ENCODE measurements around the gene CEP128.

Gene CEP128

GRCh38 chr14:80659783-80660182 lies 281.8 kb downstream of the CEP128 start:
- no peak for DNase-seq

GRCh38 chr14:80658733-80659132 lies 282.8 kb downstream of the CEP128 start:
- DNase-seq = no peak

- DNase-seq = no peak
Observed at GRCh38 chr14:80658155-80658554, 283.4 kb downstream of the CEP128 start.

DNA sequence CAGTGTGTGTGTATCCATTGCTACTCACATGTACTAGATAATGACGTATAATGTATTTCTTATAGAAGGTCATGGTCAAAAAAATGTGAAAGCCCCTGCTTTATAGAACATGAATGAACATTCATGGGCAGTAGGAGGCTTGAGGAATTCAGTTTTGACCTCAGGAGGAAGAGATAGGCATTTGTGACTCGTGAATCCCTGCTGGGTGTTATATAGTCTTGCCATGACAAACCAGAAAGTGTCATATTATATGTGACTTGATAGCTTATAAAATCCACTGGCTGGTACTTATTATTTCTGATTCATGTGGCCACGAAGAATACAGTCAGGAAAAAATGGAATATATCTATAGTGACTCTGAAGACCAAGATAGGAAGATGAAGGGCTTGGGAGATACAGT lies 287.6 kb downstream of the CEP128 start:
- DNase-seq = no peak

DNA sequence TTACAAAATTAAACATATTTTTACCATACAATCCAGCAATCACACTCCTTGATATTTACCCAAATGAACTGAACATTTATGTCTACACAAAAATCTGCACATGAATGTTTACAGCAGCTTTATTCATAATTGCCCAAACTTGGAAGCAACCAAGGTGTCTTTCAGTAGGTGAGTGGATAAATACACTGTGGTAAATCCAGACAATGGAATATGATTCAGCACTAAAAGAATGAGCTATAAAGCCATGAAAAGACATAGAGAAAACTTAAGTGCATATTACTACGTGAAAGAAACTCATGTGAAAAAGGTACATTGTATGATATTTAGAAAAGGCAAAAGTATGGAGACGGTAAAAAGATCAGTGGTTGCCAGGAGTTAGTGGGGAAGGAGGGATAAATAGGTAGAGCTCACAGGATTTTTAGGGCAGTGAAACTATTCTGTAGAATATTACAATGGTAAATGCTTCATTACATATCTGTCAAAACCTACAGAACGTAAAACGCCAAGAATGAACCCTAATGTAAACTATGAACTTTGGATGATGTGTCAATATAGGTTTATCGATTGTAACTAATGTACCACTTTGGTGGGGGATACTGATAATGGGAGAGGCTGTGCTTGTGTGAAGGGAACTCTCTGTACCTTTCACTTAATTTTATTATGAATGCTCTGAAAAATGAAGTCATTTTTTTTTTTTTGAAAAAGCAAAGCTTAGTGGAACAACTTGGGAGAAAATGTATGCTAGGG lies 295.7 kb downstream of the CEP128 start:
- DNase-seq = no peak

- DNase-seq = no peak
Observed at GRCh38 chr14:80644826-80645225, 296.7 kb downstream of the CEP128 start.

DNA sequence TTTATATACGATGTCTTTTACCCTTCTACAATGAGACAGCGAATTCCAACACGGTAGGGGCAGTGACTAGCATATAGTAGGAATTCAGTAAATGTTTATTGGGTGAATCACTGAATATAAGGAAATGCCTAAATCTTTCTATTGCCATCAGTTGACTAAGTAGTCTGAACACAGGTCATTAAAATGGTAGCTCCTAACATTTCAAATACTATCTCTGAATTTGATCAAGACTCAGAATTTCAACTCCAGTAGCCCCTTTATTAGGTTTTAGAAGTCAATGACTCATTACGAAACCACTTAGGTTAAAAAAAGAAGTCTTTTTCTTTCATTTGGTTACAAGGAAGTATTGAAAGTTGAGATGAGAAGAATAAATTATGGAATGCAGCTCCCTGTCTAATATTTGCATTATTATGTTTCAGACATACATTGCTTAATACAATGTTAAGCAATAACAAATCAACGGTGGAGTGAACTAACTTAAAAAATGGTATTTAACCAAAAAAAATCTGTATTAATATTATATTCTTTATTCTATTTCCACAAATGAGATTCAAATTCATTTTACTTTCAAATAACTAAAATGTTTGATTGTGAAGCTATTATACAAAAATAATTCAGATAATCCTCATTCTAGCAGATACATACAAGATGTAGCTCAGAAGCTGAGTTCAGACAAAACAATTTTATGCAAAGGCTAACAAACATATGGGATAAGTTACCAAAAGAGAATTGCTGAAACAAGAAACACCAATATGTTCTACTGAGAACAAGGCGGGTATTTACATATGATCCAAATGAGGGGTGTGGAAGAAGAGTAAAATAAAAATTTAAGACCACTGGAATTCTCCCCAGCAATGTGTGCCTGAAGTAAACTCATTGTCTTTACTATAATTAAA lies 302.7 kb downstream of the CEP128 start:
- DNase-seq = no peak

- DNase-seq = no peak
Observed at GRCh38 chr14:80637756-80638619, 303.6 kb downstream of the CEP128 start.

DNA sequence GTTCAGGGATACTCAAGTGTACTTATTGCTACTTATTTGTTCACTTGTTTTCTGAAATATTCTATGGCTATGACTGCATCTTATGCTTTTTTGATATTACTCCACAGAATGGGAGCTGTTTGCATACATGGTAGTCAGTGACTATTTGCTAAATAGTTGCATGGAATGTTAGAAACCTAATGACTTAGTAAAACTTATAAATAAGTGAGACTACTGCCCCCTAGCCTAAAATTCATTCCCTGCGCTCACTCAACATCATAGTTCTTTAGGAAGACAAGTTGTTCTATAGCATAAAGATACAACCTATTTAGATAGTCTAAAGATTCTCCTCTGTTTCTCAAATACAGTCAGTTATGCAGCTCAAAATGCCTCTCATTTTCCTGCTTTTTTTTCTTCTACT lies 305.5 kb downstream of the CEP128 start:
- no peak for DNase-seq

- DNase-seq = no peak
Observed at GRCh38 chr14:80634106-80634758, 307.3 kb downstream of the CEP128 start.

GRCh38 chr14:80629606-80630005 lies 311.9 kb downstream of the CEP128 start:
- no peak for DNase-seq

GRCh38 chr14:80628547-80628946 lies 313.0 kb downstream of the CEP128 start:
- DNase-seq = no peak

DNA sequence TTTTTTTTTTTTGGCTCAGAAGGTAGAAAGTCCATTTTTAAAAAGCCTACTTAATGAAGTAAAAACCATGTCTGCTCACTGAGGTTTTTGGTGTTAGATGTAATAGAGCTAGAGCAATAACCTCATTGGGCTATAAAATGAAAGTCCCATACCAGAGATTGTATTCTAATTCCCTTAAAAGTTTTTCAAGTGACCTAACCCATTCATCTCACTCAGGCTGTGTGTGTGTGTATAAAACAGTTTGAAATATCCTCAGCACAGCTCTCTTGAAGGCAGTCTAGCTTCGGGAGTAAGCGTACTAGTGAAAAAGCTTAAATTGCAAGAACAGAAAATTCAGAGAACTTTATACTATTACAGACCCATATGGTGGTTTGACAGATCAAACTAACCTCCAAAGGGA lies 313.8 kb downstream of the CEP128 start:
- no peak for DNase-seq

- no peak for DNase-seq
Observed at GRCh38 chr14:80624581-80624980, 317.0 kb downstream of the CEP128 start.

DNA sequence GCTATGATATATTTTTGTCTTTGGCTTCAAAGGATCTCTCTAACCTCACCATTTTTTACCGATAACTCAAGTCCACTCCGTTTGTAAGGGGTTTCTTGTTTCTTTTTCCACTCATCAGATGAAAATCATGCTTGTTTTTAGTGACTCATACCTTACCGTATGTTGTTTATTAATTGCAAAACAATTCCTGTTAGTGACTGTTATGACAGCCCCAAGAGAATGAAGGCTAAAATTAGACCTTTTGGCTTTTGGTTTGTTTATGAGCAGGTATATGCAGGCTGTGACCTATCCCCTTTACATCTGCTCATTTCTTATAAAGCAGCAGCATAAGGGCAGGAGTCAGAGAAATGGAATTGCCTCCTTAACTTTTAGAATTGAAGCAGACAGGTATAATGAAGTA lies 319.8 kb downstream of the CEP128 start:
- DNase-seq = no peak

DNA sequence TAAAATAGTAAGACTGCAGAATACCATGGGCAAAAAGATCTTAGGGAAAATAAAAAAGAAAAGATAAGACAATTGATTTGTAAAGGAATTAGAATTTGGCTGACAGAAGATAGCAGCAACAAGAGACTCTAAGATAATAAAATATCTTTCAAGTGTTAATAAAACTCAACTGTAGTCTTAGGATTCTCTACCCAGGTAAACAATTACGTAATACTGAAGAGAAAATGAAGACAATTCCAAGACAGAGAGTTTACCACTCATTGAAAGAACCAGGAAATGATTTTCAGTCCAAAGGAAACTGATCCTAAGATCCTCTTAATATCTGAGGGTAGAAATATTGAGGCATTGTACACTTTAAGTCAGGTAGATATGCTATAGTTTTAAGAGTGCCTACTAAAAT lies 321.1 kb downstream of the CEP128 start:
- DNase-seq = no peak

- no peak for DNase-seq
Observed at GRCh38 chr14:80618751-80619329, 322.7 kb downstream of the CEP128 start.

DNA sequence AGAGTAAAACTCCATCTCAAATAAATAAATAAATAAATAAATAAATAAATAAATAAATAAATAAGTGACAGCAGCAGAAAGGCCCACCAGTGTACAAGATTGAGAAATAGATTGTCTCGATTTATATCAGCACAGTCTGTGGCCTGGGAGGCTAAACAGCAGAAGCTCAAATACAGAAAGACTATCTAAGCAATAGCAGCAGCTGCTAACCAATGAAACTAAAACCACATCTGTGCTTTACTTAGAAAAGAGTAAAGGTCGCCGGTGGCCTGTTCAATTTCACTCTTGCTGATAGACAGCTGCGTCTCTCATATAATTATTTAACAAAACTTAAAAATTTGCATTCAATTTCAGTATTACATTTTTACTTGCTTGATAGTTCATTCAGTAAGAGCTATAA lies 325.7 kb downstream of the CEP128 start:
- no peak for DNase-seq

GRCh38 chr14:80609055-80609454 lies 332.5 kb downstream of the CEP128 start:
- DNase-seq = no peak

DNA sequence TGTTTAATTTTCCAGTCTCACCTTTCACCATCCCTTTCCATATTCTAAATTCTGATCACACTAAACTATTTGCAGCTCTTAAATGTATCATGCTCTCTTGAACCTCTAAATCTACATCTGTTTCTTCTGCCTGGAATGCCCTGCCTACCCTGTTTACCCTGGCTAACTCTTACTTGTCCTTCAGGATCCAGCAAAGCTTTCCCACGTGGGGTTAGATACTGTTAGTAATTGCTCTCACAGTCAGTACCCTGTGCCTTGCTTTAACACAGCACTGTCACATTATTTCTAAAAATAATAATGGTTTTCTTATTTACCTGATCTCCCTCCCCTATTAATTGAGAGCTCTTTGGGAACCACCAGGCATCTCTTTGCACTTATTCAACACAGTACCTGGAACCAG lies 333.0 kb downstream of the CEP128 start:
- DNase-seq = no peak

DNA sequence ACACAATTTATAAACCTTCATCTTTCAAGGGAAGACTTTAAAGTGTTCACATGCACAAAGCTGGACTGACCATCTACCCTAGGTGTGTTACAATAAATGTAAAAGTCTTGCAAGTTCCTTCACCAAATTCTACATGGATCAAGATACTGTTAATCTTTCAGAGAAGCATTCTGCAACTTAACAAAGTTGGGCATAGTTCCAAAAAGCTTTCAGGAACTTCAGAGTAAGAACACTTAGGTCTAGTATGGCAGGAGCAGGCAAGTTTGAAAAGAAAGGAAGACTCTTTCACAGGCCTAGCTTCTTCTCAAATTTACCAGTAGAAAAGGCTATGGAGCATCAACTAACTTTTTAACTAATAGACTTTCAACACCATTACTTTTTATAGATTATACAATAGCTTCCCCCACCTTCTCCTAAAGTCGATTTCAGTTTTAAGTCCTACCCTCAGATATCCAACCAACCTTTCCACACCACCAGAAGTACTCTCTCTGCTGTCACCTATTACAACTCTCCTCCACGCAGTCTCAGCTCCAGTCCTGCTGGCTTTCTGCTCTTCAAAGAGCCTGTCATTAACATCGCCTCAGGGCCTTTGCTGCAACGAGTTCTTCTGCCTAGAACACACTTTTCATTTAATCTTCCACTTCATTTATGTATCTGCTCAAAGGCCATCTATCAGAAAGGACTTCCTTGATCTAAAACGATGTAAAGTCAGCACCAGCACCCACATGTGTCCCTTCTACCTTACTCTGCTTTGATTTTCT lies 333.9 kb downstream of the CEP128 start:
- no peak for DNase-seq
